ENCODE measurements around the gene WWTR1. TPM values are rescaled to one million over a fixed set of nuclear protein-coding genes. Genes with fewer than 3 reads are reported as not detected.

Gene WWTR1
- total RNA-seq, 1 donor from 2014 or later = 0.73 TPM

GRCh38 chr3:149603126-149604074 is 54.4 kb downstream of the WWTR1 start:
- Mint-ChIP-seq H3K4me1 (peaks cover 12% of the 10 kb centered on the region), H3K4me3 (no peak overlapping the region), H3K27ac (no peak overlapping the region), H3K9me3 (no peaks in the 10 kb centered on the region), H3K27me3 (peaks cover 1% of the 10 kb centered on the region), H3K36me3 (ENCODE audit: low read depth) (no peaks in the 10 kb centered on the region)
- intact Hi-C loops (cut with micrococcal nuclease) = no loop called here
- TF ChIP-seq, protein P1, sequence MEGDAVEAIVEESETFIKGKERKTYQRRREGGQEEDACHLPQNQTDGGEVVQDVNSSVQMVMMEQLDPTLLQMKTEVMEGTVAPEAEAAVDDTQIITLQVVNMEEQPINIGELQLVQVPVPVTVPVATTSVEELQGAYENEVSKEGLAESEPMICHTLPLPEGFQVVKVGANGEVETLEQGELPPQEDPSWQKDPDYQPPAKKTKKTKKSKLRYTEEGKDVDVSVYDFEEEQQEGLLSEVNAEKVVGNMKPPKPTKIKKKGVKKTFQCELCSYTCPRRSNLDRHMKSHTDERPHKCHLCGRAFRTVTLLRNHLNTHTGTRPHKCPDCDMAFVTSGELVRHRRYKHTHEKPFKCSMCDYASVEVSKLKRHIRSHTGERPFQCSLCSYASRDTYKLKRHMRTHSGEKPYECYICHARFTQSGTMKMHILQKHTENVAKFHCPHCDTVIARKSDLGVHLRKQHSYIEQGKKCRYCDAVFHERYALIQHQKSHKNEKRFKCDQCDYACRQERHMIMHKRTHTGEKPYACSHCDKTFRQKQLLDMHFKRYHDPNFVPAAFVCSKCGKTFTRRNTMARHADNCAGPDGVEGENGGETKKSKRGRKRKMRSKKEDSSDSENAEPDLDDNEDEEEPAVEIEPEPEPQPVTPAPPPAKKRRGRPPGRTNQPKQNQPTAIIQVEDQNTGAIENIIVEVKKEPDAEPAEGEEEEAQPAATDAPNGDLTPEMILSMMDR (IDR thresholded peaks at IDR 0.05) = no peak
- CTCF ChIA-PET = no interaction called here
- no peak for ATAC-seq (ENCODE audit: low read depth)
- DNase-seq = no peak
- POLR2A ChIA-PET = no interaction called here

- ChIA-PET POLR2A (no interaction called here), CTCF (no interaction called here)
- intact Hi-C loops (cut with micrococcal nuclease) = no loop called here
- no peaks in the 10 kb centered on the region for H3K9me3 Mint-ChIP-seq
- H3K27me3 Mint-ChIP-seq = peaks cover 1% of the 10 kb centered on the region
- ATAC-seq (ENCODE audit: low read depth) (no peak), DNase-seq (no peak)
- peaks cover 12% of the 10 kb centered on the region for H3K4me1 Mint-ChIP-seq
- no peak overlapping the region for H3K4me3 Mint-ChIP-seq
- TF ChIP-seq, protein P1 (IDR thresholded peaks at IDR 0.05) = no peak
- no peaks in the 10 kb centered on the region for H3K36me3 Mint-ChIP-seq (ENCODE audit: low read depth)
- no peak overlapping the region for H3K27ac Mint-ChIP-seq
These were observed 57.2 kb downstream of the WWTR1 start for GRCh38 chr3:149600634-149601033.

GRCh38 chr3:149599236-149599635 is 58.6 kb downstream of the WWTR1 start:
- no peak overlapping the region for H3K4me3 Mint-ChIP-seq
- CTCF ChIA-PET = no interaction called here
- H3K36me3 Mint-ChIP-seq (ENCODE audit: low read depth) = no peaks in the 10 kb centered on the region
- peaks cover 12% of the 10 kb centered on the region for H3K4me1 Mint-ChIP-seq
- peaks cover 1% of the 10 kb centered on the region for H3K27me3 Mint-ChIP-seq
- TF ChIP-seq, protein P1 (IDR thresholded peaks at IDR 0.05) = no peak
- H3K9me3 Mint-ChIP-seq = no peaks in the 10 kb centered on the region
- H3K27ac Mint-ChIP-seq = no peak overlapping the region
- ATAC-seq (ENCODE audit: low read depth) (no peak), DNase-seq (no peak)
- POLR2A ChIA-PET = no interaction called here
- intact Hi-C loops (cut with micrococcal nuclease) = no loop called here

- Mint-ChIP-seq H3K4me1 (no peaks in the 10 kb centered on the region), H3K27me3 (peaks cover 6% of the 10 kb centered on the region), H3K4me3 (no peak overlapping the region), H3K27ac (no peak overlapping the region), H3K9me3 (no peaks in the 10 kb centered on the region), H3K36me3 (ENCODE audit: low read depth) (no peaks in the 10 kb centered on the region)
- intact Hi-C loops (cut with micrococcal nuclease) = no loop called here
- TF ChIP-seq, protein P1 (IDR thresholded peaks at IDR 0.05) = no peak
- no peak for ATAC-seq (ENCODE audit: low read depth)
- DNase-seq = no peak
- CTCF ChIA-PET = no interaction called here
- POLR2A ChIA-PET = interaction anchor here (0.6 kb wide), 1 partner anchor 117 kb away, joined by 4 read pairs; no protein-coding TSS in a partner anchor
These were observed 61.6 kb downstream of the WWTR1 start for GRCh38 chr3:149596134-149596770.

GRCh38 chr3:149593418-149594160 is 64.2 kb downstream of the WWTR1 start:
- POLR2A ChIA-PET = no interaction called here
- TF ChIP-seq, protein P1 (IDR thresholded peaks at IDR 0.05) = no peak
- H3K27me3 Mint-ChIP-seq = peaks cover 5% of the 10 kb centered on the region
- ATAC-seq (ENCODE audit: low read depth) (no peak), DNase-seq (no peak)
- H3K27ac Mint-ChIP-seq = no peak overlapping the region
- H3K4me3 Mint-ChIP-seq = no peak overlapping the region
- no peaks in the 10 kb centered on the region for H3K36me3 Mint-ChIP-seq (ENCODE audit: low read depth)
- CTCF ChIA-PET = no interaction called here
- no peaks in the 10 kb centered on the region for H3K9me3 Mint-ChIP-seq
- H3K4me1 Mint-ChIP-seq = no peaks in the 10 kb centered on the region
- intact Hi-C loops (cut with micrococcal nuclease) = no loop called here
